Heart left ventricle (tissue), 13 donors: ENCODE results near the gene HOXB4.

Experiments
- CTCF ChIP-seq, 12 donors: fragments of 200-600 bp; sonication (generic) in 4 of 12; IDR thresholded peaks; one replicate each; pipeline versions ENCODE4 v1.5.0 to v1.8.0; 2018 to 2022; ENCODE audit warnings: antibody characterized with exemption in 12 of 12, mild to moderate bottlenecking in 5 of 12
- POLR2A ChIP-seq, 2 donors: fragments of 450-650 bp; IDR thresholded peaks; one replicate each; pipeline ENCODE4 v1.6.1; 2017; ENCODE audit warnings: antibody characterized with exemption in 2 of 2, mild to moderate bottlenecking in 2 of 2, moderate library complexity in 2 of 2
- donor health status: ischemic (EF 13 %, LVEDD 7.1; RV severe dilation, severe dysfunction).
- donor health status: DM: no; HTN: yes; CAD: no.
- donor health status: DM: no; HTN: no; CAD: no.
- donor health status: ischemic (EF 25% LVEDD 6.9; RV normal size, moderate dysfunction).
- donor health status: ischemic (EF 25% LVEDD 5.7; RV mildly dilated, moderate dysfunction).
- donor health status: ischemic (EF 35%, LVEDD 5.7; RV mildly dilated, moderate dysfunction).
- donor health status: nonischemic (EF 11% LVEDD 7.7; RV severe dilation, severe dysfunction).
- donor health status: DM: yes; HTN: yes; CAD: no.
- donor health status: PGD.
- donor health status: ischemic (EF 29% LVEDD 5.4; RV normal size, mild dysfunction).
- donor health status: nonischemic (EF 23%, LVEDD 6.1; RV moderate dilation, normal function).

- TF ChIP-seq CTCF (IDR thresholded peaks at IDR 0.05) (no peak), POLR2A (IDR thresholded peaks at IDR 0.05) (no peak)
Measured at GRCh38 chr17:48565925-48566710, 12.0 kb downstream of the HOXB4 start.
